IPS-20b (cell line): Measurements from ENCODE around the gene VENTX.
A peak's percentile ranks its signal among the peaks of the same experiment; 100 is the strongest.
"Not testable (repeated sequence)": the region's sequence is repeated elsewhere in the genome, so short reads cannot be mapped to it uniquely, and the experiment has no call there.

Source experiments
- H3K27ac ChIP-seq: one replicate; pipeline ENCODE4 v1.5.1; 2013; ENCODE audit warnings: low read length
- H3K27me3 ChIP-seq: 2 replicates; pipeline ENCODE4 v1.6.1; 2013; ENCODE audit warnings: mild to moderate bottlenecking, low read length, inconsistent platforms; ENCODE audit not compliant: insufficient read depth
- H3K36me3 ChIP-seq: 2 replicates; pipeline ENCODE4 v1.6.1; 2013; ENCODE audit warnings: low read depth, mild to moderate bottlenecking, inconsistent platforms, low read length, moderate library complexity; ENCODE audit not compliant: insufficient read depth
- H3K4me1 ChIP-seq: 2 replicates; pipeline ENCODE4 v1.6.1; 2013; ENCODE audit warnings: mild to moderate bottlenecking, control low read depth, inconsistent platforms, low read length, moderate library complexity; ENCODE audit not compliant: insufficient read depth
- H3K4me3 ChIP-seq: 2 replicates; pipeline ENCODE4 v1.5.1; 2013; ENCODE audit warnings: mild to moderate bottlenecking, low read length, inconsistent platforms
- H3K9ac ChIP-seq: 2 replicates; pipeline ENCODE4 v1.6.1; 2013; ENCODE audit warnings: low read depth, mild to moderate bottlenecking, inconsistent platforms, low read length, moderate library complexity
- H3K9me3 ChIP-seq: 2 replicates; pipeline ENCODE4 v1.6.1; 2013; ENCODE audit warnings: mild to moderate bottlenecking, low read depth, low read length, inconsistent platforms; ENCODE audit not compliant: insufficient read depth

VENTX gene

GRCh38 chr10:133231946-133232574 is 5.6 kb upstream of the VENTX start:
- Histone ChIP-seq H3K27ac (no peak overlapping the region), H3K9ac (no peak overlapping the region), H3K4me3 (peak overlapping the region; percentile 49), H3K4me1 (peaks cover 7% of the 10 kb centered on the region; the same call in 1 of the 2 replicates), H3K9me3 (no peaks in the 10 kb centered on the region), H3K36me3 (no peaks in the 10 kb centered on the region), H3K27me3 (peaks cover 94% of the 10 kb centered on the region)

- H3K36me3 ChIP-seq, H3K9me3 ChIP-seq, H3K27ac ChIP-seq, H3K9ac ChIP-seq, H3K4me3 ChIP-seq: not testable (repeated sequence)
- H3K4me1 ChIP-seq: peaks cover 13% of the 10 kb centered on the region; the same call in 1 of the 2 replicates
- H3K27me3 ChIP-seq: peaks cover 94% of the 10 kb centered on the region
These were observed 2.9 kb upstream of the VENTX start for GRCh38 chr10:133234796-133235195.

DNA sequence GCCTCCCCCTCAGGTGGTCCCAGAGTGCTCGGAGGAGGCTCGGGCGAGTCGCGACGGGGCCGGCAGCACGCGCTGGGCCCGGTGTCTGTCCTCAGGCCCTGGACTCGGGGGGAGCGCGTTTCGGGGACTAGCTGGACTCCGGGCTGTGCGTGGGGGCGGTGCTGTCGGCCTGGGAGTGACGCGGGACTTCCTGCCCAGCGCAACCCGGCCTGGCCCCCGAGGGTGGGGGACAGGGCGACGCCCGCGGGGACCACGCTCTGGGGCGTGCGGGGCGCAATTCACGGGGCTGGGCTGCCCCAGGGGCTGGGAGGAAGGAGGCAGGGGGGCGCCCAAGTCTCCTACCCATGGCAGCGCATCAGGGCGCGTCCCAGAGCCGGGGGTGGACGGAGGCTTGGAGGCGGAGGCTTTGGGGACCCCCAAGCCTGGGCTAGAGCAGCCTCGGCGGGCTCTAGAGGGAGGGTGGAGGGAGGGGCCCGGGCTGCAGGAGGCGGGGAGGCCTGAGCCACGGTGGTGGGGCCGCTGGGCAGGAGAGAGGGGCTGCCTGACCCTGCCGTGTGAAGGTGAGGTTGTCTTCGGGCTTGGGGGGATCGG is 2.3 kb upstream of the VENTX start:
- Histone ChIP-seq H3K36me3 (no peaks in the 10 kb centered on the region), H3K9ac (no peak overlapping the region), H3K4me1 (peaks cover 13% of the 10 kb centered on the region; the same call in 1 of the 2 replicates), H3K27me3 (peaks cover 91% of the 10 kb centered on the region), H3K4me3 (no peak overlapping the region), H3K27ac (no peak overlapping the region), H3K9me3 (no peaks in the 10 kb centered on the region)

GRCh38 chr10:133235932-133236331 is 1.7 kb upstream of the VENTX start:
- H3K27me3 ChIP-seq: peaks cover 85% of the 10 kb centered on the region
- H3K36me3 ChIP-seq: no peaks in the 10 kb centered on the region
- no peaks in the 10 kb centered on the region for H3K9me3 ChIP-seq
- no peak overlapping the region for H3K9ac ChIP-seq
- H3K4me1 ChIP-seq: peaks cover 13% of the 10 kb centered on the region; the same call in 1 of the 2 replicates
- H3K4me3 ChIP-seq: no peak overlapping the region; the same call in 1 of the 2 replicates
- no peak overlapping the region for H3K27ac ChIP-seq

DNA sequence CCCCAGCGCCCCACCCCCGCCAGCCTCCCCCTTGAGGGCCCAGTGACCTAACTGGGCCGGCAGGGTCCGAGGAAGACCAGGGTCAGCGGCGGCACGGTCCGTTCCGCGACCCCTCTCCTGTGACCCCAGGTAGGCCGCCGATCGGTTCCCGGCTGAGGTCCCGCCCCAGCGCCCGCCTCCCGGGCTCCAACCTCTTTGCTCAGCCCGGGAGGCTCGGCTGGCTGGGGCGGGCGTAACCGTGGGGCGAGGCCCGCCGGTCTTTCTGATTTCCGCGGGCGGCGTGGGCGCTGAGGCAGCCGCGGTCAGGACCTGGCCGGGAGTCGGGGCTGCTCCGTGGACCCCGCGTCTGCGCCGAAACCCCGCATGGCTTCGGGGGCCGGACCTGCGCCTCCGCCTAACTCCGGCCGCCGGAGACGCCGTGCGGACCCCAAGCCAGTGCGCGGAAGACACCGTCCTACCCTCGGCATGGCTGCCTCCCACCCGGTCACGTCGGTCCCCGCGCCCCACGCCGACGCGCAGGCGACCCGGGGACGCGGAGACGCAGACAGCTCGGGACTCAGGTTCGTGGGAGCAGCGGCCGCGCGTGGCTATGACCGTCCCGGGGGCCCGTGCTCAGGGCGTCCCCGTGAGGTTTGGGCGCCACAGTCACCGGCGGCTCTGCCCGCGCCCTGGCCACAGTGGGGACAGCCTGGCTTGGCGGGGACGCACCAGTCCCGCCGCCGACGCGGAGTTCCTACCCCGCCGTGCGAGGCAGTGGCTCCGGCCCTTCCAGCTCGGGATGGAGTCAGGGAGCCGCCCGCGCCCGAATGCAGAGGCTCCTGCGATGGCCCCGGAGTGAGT is 1.0 kb upstream of the VENTX start:
- Histone ChIP-seq H3K27ac (no peak overlapping the region), H3K36me3 (no peaks in the 10 kb centered on the region), H3K4me3 (peak overlapping the region; percentile 38; the same call in 1 of the 2 replicates), H3K27me3 (peaks cover 78% of the 10 kb centered on the region), H3K4me1 (peaks cover 12% of the 10 kb centered on the region; the same call in 1 of the 2 replicates), H3K9ac (no peak overlapping the region), H3K9me3 (no peaks in the 10 kb centered on the region)

- Histone ChIP-seq H3K36me3 (no peaks in the 10 kb centered on the region), H3K27me3 (peaks cover 72% of the 10 kb centered on the region), H3K9ac (no peak overlapping the region), H3K9me3 (no peaks in the 10 kb centered on the region), H3K4me1 (peaks cover 8% of the 10 kb centered on the region; the same call in 1 of the 2 replicates), H3K27ac (no peak overlapping the region), H3K4me3 (peak overlapping the region; percentile 38; the same call in 1 of the 2 replicates)
These were observed 441 bp upstream of the VENTX start for GRCh38 chr10:133237241-133237587.

GRCh38 chr10:133238466-133238804 is 780 bp downstream of the VENTX start:
- Histone ChIP-seq H3K9me3 (no peaks in the 10 kb centered on the region), H3K27ac (no peak overlapping the region), H3K27me3 (peaks cover 60% of the 10 kb centered on the region), H3K9ac (peak overlapping the region; percentile 37; the same call in 1 of the 2 replicates), H3K4me3 (peak overlapping the region; percentile 44), H3K36me3 (no peaks in the 10 kb centered on the region), H3K4me1 (peaks cover 6% of the 10 kb centered on the region; the same call in 1 of the 2 replicates)

DNA sequence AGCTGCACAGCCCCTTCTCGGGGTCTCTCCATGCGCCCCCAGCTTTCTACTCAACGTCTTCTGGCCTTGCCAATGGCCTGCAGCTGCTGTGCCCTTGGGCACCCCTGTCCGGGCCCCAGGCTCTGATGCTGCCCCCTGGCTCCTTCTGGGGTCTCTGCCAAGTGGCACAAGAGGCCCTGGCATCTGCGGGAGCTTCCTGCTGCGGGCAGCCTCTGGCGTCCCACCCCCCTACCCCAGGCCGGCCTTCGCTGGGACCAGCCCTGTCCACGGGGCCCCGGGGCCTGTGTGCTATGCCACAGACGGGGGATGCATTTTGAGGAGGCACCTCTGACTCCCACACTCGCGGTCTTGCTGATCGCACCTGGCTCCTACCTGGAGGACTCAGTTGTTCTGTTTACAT is 2.3 kb downstream of the VENTX start:
- no peak overlapping the region for H3K4me3 ChIP-seq
- peaks cover 6% of the 10 kb centered on the region; the same call in 1 of the 2 replicates for H3K4me1 ChIP-seq
- no peaks in the 10 kb centered on the region for H3K9me3 ChIP-seq
- H3K36me3 ChIP-seq: no peaks in the 10 kb centered on the region
- peaks cover 46% of the 10 kb centered on the region for H3K27me3 ChIP-seq
- H3K27ac ChIP-seq: no peak overlapping the region
- no peak overlapping the region for H3K9ac ChIP-seq

- Histone ChIP-seq H3K27me3 (peaks cover 29% of the 10 kb centered on the region), H3K4me1 (peaks cover 6% of the 10 kb centered on the region; the same call in 1 of the 2 replicates), H3K9me3 (no peaks in the 10 kb centered on the region), H3K9ac (no peak overlapping the region), H3K4me3 (no peak overlapping the region), H3K36me3 (no peaks in the 10 kb centered on the region), H3K27ac (no peak overlapping the region)
These were observed 4.0 kb downstream of the VENTX start for GRCh38 chr10:133241501-133242205.

GRCh38 chr10:133242611-133243356 is 5.1 kb downstream of the VENTX start:
- no peak overlapping the region for H3K27ac ChIP-seq
- no peak overlapping the region for H3K9ac ChIP-seq

DNA sequence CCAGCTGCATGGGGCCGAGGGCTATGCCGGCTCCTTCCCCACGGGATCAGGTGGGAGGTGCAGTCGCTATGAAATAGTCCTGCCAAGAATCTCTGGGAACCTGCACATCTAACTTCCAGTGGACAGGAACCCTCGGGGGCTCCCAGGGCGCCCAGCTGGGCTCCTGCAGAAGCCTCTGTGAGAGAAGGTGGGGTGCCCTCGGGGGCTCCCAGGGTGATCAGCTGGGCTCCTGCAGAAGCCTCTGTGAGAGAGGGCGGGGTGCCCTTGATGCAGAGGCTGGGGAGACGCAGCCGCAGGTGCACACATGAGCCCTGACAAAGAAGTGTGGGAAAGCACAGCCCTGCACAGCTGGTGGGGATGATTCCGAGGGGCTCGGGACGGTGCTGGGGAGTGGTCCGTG is 5.9 kb downstream of the VENTX start:
- Histone ChIP-seq H3K9me3 (no peaks in the 10 kb centered on the region), H3K27me3 (peaks cover 10% of the 10 kb centered on the region), H3K27ac (no peak overlapping the region), H3K4me1 (peaks cover 5% of the 10 kb centered on the region; the same call in 1 of the 2 replicates), H3K36me3 (no peaks in the 10 kb centered on the region), H3K9ac (no peak overlapping the region), H3K4me3 (no peak overlapping the region)

More at GRCh38 chr10:133242611-133243356, 5.1 kb downstream of the VENTX start:
- H3K36me3 ChIP-seq: no peaks in the 10 kb centered on the region
- peaks cover 6% of the 10 kb centered on the region; the same call in 1 of the 2 replicates for H3K4me1 ChIP-seq
- no peaks in the 10 kb centered on the region for H3K9me3 ChIP-seq
- no peak overlapping the region for H3K4me3 ChIP-seq
- H3K27me3 ChIP-seq: peaks cover 18% of the 10 kb centered on the region
